GM18498 (cell line): ENCODE data around the gene ALKBH6.
"Not testable (repeated sequence)": the region's sequence is repeated elsewhere in the genome, so short reads cannot be mapped to it uniquely, and the experiment has no call there.

Experiments
- ATAC-seq: cut with Tn5 transposase; IDR thresholded peaks from one replicate; pipeline ENCODE4 v1.9.1; 2021; ENCODE audit warnings: mild to moderate bottlenecking, moderate library complexity; ENCODE audit not compliant: unreplicated experiment

ALKBH6 gene

GRCh38 chr19:35993923-35994598, 20.0 kb downstream of the ALKBH6 start:
- ATAC-seq = no peak

- no peak for ATAC-seq
Observed at GRCh38 chr19:35992907-35993765, 20.9 kb downstream of the ALKBH6 start.

GRCh38 chr19:35991731-35992450, 22.1 kb downstream of the ALKBH6 start:
- no peak for ATAC-seq

- no peak for ATAC-seq
Observed at GRCh38 chr19:35990771-35991730, 23.0 kb downstream of the ALKBH6 start.

GRCh38 chr19:35990156-35990555, 23.9 kb downstream of the ALKBH6 start:
- no peak for ATAC-seq

GRCh38 chr19:35988824-35989223, 25.2 kb downstream of the ALKBH6 start:
- ATAC-seq = no peak

- no peak for ATAC-seq
Observed at GRCh38 chr19:35987571-35987896, 26.5 kb downstream of the ALKBH6 start.

GRCh38 chr19:35986664-35987570, 27.1 kb downstream of the ALKBH6 start:
- no peak for ATAC-seq

GRCh38 chr19:35986111-35986510, 27.9 kb downstream of the ALKBH6 start:
- ATAC-seq = no peak

GRCh38 chr19:35983177-35983576, 30.8 kb downstream of the ALKBH6 start:
- no peak for ATAC-seq

- not testable (repeated sequence) for ATAC-seq
Observed at GRCh38 chr19:35980997-35981396, 33.0 kb downstream of the ALKBH6 start.

- ATAC-seq = no peak
Observed at GRCh38 chr19:35978832-35979365, 35.1 kb downstream of the ALKBH6 start.

- no peak for ATAC-seq
Observed at GRCh38 chr19:35978271-35978670, 35.7 kb downstream of the ALKBH6 start.

- ATAC-seq = no peak
Observed at GRCh38 chr19:35977446-35978222, 36.4 kb downstream of the ALKBH6 start.

- no peak for ATAC-seq
Observed at GRCh38 chr19:35975608-35976214, 38.3 kb downstream of the ALKBH6 start.

- ATAC-seq = no peak
Observed at GRCh38 chr19:35973487-35973886, 40.5 kb downstream of the ALKBH6 start.

GRCh38 chr19:35966771-35967170, 47.2 kb downstream of the ALKBH6 start:
- ATAC-seq = no peak

- no peak for ATAC-seq
Observed at GRCh38 chr19:35963514-35963913, 50.5 kb downstream of the ALKBH6 start.
